ENCODE data around the gene MEI1. TPM values are rescaled to one million over a fixed set of nuclear protein-coding genes. Genes with fewer than 3 reads are reported as not detected.

The MEI1 gene
- polyA plus RNA-seq, 1 donor (not counting 4 experiments of a cell fraction or from before 2014, with no cell fraction given) = 0.10 TPM

DNA sequence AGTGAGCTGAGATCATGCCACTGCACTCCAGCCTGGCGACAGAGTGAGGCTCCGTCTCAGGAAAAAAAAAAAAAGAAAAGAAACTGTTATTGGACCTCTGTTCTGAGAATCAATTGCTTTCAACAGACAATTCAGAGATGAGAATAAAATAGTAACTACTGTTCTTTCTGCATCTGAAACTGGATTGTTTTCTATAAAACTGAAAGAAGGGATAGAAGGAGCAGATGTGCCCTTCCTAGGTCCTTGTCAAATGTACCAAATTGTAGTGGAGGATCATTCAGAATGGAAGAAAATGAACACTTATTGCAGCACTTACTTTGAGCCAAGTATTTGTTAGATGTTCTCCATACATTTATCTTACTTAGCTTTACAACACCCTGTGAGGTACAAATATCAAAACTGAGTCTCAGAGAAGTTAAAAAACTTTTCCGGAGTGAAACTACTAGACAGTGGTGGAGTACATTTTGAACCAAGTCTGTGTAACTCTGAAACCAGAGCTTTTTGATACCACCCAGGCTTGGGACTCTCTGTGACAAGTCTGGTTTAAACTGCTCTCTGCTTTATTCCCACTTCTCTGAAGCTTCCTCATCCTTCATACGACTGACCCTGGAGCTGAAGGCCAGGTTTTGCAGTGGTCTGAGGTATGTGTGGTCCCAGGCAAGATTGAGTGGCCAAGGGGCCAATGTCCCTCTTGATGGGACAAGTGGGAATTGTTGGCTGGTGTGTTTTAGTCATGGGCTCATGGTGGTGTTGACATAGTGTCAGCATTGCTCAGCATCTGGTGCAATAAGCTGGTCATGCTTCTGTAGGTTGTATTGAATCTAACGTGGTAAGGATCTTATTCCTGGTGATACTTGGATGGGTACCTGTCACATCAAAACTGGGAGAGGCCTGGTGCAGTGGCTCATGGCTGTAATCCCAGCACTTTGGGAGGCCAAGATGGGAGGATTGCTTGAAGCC is 53.0 kb downstream of the MEI1 start:
- no peak for TF ChIP-seq EZH2 (IDR thresholded peaks at IDR 0.05; ENCODE audit: low read length)
- TF ChIP-seq, protein P1, sequence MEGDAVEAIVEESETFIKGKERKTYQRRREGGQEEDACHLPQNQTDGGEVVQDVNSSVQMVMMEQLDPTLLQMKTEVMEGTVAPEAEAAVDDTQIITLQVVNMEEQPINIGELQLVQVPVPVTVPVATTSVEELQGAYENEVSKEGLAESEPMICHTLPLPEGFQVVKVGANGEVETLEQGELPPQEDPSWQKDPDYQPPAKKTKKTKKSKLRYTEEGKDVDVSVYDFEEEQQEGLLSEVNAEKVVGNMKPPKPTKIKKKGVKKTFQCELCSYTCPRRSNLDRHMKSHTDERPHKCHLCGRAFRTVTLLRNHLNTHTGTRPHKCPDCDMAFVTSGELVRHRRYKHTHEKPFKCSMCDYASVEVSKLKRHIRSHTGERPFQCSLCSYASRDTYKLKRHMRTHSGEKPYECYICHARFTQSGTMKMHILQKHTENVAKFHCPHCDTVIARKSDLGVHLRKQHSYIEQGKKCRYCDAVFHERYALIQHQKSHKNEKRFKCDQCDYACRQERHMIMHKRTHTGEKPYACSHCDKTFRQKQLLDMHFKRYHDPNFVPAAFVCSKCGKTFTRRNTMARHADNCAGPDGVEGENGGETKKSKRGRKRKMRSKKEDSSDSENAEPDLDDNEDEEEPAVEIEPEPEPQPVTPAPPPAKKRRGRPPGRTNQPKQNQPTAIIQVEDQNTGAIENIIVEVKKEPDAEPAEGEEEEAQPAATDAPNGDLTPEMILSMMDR (optimal IDR thresholded peaks at IDR 0.05 in 1 of 3, IDR thresholded peaks at IDR 0.05 in 1 of 3, conservative IDR thresholded peaks at IDR 0.05 in 1 of 3; ENCODE audit: extremely low read depth in 1 of 3, insufficient read depth in 2 of 3, low read length in 3 of 3) = no peak
- Histone ChIP-seq H3K4me2 (ENCODE audit: control insufficient read depth, extremely low read depth, insufficient read depth, low read depth, low read length) (no peak overlapping the region), H3K9me3 (ENCODE audit: control insufficient read depth, low read depth, low read length) (no peaks in the 10 kb centered on the region), H3K27ac (ENCODE audit: control insufficient read depth, insufficient read depth, low read length) (no peak overlapping the region), H3K79me2 (ENCODE audit: control insufficient read depth, insufficient read depth, low read length) (no peaks in the 10 kb centered on the region), H3K9me1 (ENCODE audit: control insufficient read depth, extremely low read depth, insufficient read depth, low read length) (no peaks in the 10 kb centered on the region), H3K27me3 (ENCODE audit: control insufficient read depth, extremely low read depth, insufficient read depth, low read length) (no peaks in the 10 kb centered on the region), H3K4me3 (ENCODE audit: control insufficient read depth in 2 of 3, extremely low read depth in 1 of 3, insufficient read depth in 2 of 3, low read depth in 1 of 3, low read length in 3 of 3) (no peak overlapping the region), H4K20me1 (ENCODE audit: control insufficient read depth, extremely low read depth, insufficient read depth, low read length) (no peaks in the 10 kb centered on the region), H3K4me1 (ENCODE audit: control insufficient read depth, extremely low read depth, insufficient read depth, low read length) (no peaks in the 10 kb centered on the region), H2AFZ (ENCODE audit: control insufficient read depth, low read length) (no peak overlapping the region), H3K36me3 (ENCODE audit: control insufficient read depth in 2 of 2, extremely low read depth in 1 of 2, insufficient read depth in 2 of 2, low read length in 2 of 2) (no peaks in the 10 kb centered on the region), H3K9ac (ENCODE audit: control insufficient read depth, extremely low read depth, insufficient read depth, low read length) (no peak overlapping the region)
- dilution Hi-C loops (cut with MboI; ENCODE audit: extremely low pct_ligation_motif_present, low sequenced_read_pairs) = no loop called here
- DNase-seq (ENCODE audit: low read depth, low spot score) (no peak), FAIRE-seq (no peak)

DNA sequence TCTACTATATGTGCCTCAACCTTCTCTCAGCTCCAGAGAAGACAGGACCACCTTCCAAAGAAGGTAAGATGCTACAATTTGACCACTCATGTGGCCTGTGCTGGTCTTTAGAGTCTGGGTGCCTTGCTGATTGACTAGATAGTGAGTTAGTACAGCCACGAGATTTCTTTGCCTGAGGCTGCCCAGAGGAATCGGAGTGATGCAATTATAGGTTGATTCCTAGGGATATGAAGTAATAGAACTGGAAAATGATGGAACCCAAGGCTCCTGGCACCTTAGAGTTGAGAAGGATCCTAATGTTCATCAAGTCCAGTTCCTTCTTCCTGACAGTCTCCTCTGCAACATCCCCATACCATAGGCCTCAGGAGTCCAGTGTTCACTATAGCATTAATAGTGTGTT is 54.7 kb downstream of the MEI1 start:
- H3K36me3 ChIP-seq (ENCODE audit: control insufficient read depth in 2 of 2, extremely low read depth in 1 of 2, insufficient read depth in 2 of 2, low read length in 2 of 2) = no peaks in the 10 kb centered on the region
- dilution Hi-C loops (cut with MboI; ENCODE audit: extremely low pct_ligation_motif_present, low sequenced_read_pairs) = no loop called here
- H3K9me1 ChIP-seq (ENCODE audit: control insufficient read depth, extremely low read depth, insufficient read depth, low read length) = no peaks in the 10 kb centered on the region
- H4K20me1 ChIP-seq (ENCODE audit: control insufficient read depth, extremely low read depth, insufficient read depth, low read length) = no peaks in the 10 kb centered on the region
- no peaks in the 10 kb centered on the region for H3K27me3 ChIP-seq (ENCODE audit: control insufficient read depth, extremely low read depth, insufficient read depth, low read length)
- no peaks in the 10 kb centered on the region for H3K79me2 ChIP-seq (ENCODE audit: control insufficient read depth, insufficient read depth, low read length)
- no peak overlapping the region for H3K27ac ChIP-seq (ENCODE audit: control insufficient read depth, insufficient read depth, low read length)
- H3K4me2 ChIP-seq (ENCODE audit: control insufficient read depth, extremely low read depth, insufficient read depth, low read depth, low read length) = no peak overlapping the region
- H3K4me1 ChIP-seq (ENCODE audit: control insufficient read depth, extremely low read depth, insufficient read depth, low read length) = no peaks in the 10 kb centered on the region
- TF ChIP-seq EZH2 (IDR thresholded peaks at IDR 0.05; ENCODE audit: low read length) = no peak
- TF ChIP-seq, protein P1 (optimal IDR thresholded peaks at IDR 0.05 in 1 of 3, IDR thresholded peaks at IDR 0.05 in 1 of 3, conservative IDR thresholded peaks at IDR 0.05 in 1 of 3; ENCODE audit: extremely low read depth in 1 of 3, insufficient read depth in 2 of 3, low read length in 3 of 3) = no peak
- FAIRE-seq (no peak), DNase-seq (ENCODE audit: low read depth, low spot score) (no peak)
- H3K9ac ChIP-seq (ENCODE audit: control insufficient read depth, extremely low read depth, insufficient read depth, low read length) = no peak overlapping the region
- no peak overlapping the region for H3K4me3 ChIP-seq (ENCODE audit: control insufficient read depth in 2 of 3, extremely low read depth in 1 of 3, insufficient read depth in 2 of 3, low read depth in 1 of 3, low read length in 3 of 3)
- no peaks in the 10 kb centered on the region for H3K9me3 ChIP-seq (ENCODE audit: control insufficient read depth, low read depth, low read length)
- H2AFZ ChIP-seq (ENCODE audit: control insufficient read depth, low read length) = no peak overlapping the region
